Endothelial cell of hepatic sinusoid (primary cell): ENCODE measurements around the gene DLG2.

Experiments used
- in situ Hi-C: cut with HindIII; loops from 2 replicates; pipeline ENCODE4 v1.10.0; 2017; ENCODE audit warnings: low sequenced_read_pairs

The DLG2 gene

GRCh38 chr11:83990160-83990733 lies 1636.9 kb downstream of the DLG2 start:
- in situ Hi-C loops: no loop called here

GRCh38 chr11:83982825-83983224 lies 1644.3 kb downstream of the DLG2 start:
- in situ Hi-C loops: no loop called here

- in situ Hi-C loops: no loop called here
Measured at GRCh38 chr11:83979593-83979992, 1647.6 kb downstream of the DLG2 start.

GRCh38 chr11:83978942-83979341 lies 1648.2 kb downstream of the DLG2 start:
- in situ Hi-C loops: no loop called here

GRCh38 chr11:83976086-83976485 lies 1651.1 kb downstream of the DLG2 start:
- in situ Hi-C loops: no loop called here

GRCh38 chr11:83972536-83972935 lies 1654.6 kb downstream of the DLG2 start:
- in situ Hi-C loops: no loop called here

GRCh38 chr11:83971063-83971462 lies 1656.1 kb downstream of the DLG2 start:
- in situ Hi-C loops: no loop called here

GRCh38 chr11:83970061-83970671 lies 1657.0 kb downstream of the DLG2 start:
- in situ Hi-C loops: no loop called here

GRCh38 chr11:83957038-83957900 lies 1669.9 kb downstream of the DLG2 start:
- in situ Hi-C loops: loop anchor here (10.0 kb wide), 1 partner anchor 138 kb away; no protein-coding TSS in a partner anchor

GRCh38 chr11:83956119-83956697 lies 1670.9 kb downstream of the DLG2 start:
- in situ Hi-C loops: loop anchor here (10.0 kb wide), 1 partner anchor 139 kb away; no protein-coding TSS in a partner anchor

- in situ Hi-C loops: loop anchor here (10.0 kb wide), 1 partner anchor 140 kb away; no protein-coding TSS in a partner anchor
Measured at GRCh38 chr11:83954780-83955179, 1672.4 kb downstream of the DLG2 start.

GRCh38 chr11:83951521-83951920 lies 1675.6 kb downstream of the DLG2 start:
- in situ Hi-C loops: loop anchor here (10.0 kb wide), 1 partner anchor 143 kb away; no protein-coding TSS in a partner anchor

- in situ Hi-C loops: no loop called here
Measured at GRCh38 chr11:83948200-83948599, 1678.9 kb downstream of the DLG2 start.

- in situ Hi-C loops: no loop called here
Measured at GRCh38 chr11:83945976-83946375, 1681.2 kb downstream of the DLG2 start.

- in situ Hi-C loops: no loop called here
Measured at GRCh38 chr11:83941050-83941449, 1686.1 kb downstream of the DLG2 start.

GRCh38 chr11:83938148-83938547 lies 1689.0 kb downstream of the DLG2 start:
- in situ Hi-C loops: no loop called here

- in situ Hi-C loops: loop anchor here (5.0 kb wide), 1 partner anchor 34 kb away; no protein-coding TSS in a partner anchor
Measured at GRCh38 chr11:83933008-83933407, 1694.1 kb downstream of the DLG2 start.

- in situ Hi-C loops: no loop called here
Measured at GRCh38 chr11:83927422-83927821, 1699.7 kb downstream of the DLG2 start.

GRCh38 chr11:83924795-83925542 lies 1702.2 kb downstream of the DLG2 start:
- in situ Hi-C loops: no loop called here

GRCh38 chr11:83923961-83924360 lies 1703.2 kb downstream of the DLG2 start:
- in situ Hi-C loops: no loop called here
